HepG2 (cell line): ENCODE measurements around the gene PEBP1. TPM values are rescaled to one million over a fixed set of nuclear protein-coding genes. Genes with fewer than 3 reads are reported as not detected.

Source experiments
- BRD4 ChIP-seq: sonication (generic); formaldehyde crosslinking; IDR thresholded peaks from 2 replicates; pipeline ENCODE4 v1.4.0; 2020; ENCODE audit warnings: missing genetic modification reagents
- CEBPG ChIP-seq: IDR thresholded peaks from 2 replicates; pipeline ENCODE4 v1.6.1; 2016
- FOXM1 ChIP-seq: sonication (generic); formaldehyde crosslinking; IDR thresholded peaks from 2 replicates; pipeline ENCODE4 v1.5.0; 2020; ENCODE audit warnings: missing genetic modification reagents
- KDM2A ChIP-seq: sonication (generic); formaldehyde crosslinking; IDR thresholded peaks from 2 replicates; pipeline ENCODE4 v1.4.0; 2020; ENCODE audit warnings: low read depth, missing genetic modification reagents, borderline replicate concordance
- MXD3 ChIP-seq: IDR thresholded peaks from 2 replicates; pipeline ENCODE4 v1.6.1; 2016; ENCODE audit warnings: mild to moderate bottlenecking, missing biosample characterization, missing genetic modification reagents
- PAWR ChIP-seq: sonication (generic); formaldehyde crosslinking; IDR thresholded peaks from 2 replicates; pipeline ENCODE4 v1.4.0; 2020; ENCODE audit warnings: missing genetic modification reagents, mild to moderate bottlenecking, borderline replicate concordance
- PRDM15 ChIP-seq: sonication (generic); formaldehyde crosslinking; IDR thresholded peaks from 2 replicates; pipeline ENCODE4 v1.4.0; 2020; ENCODE audit warnings: missing genetic modification reagents
- SCMH1 ChIP-seq: sonication (generic); formaldehyde crosslinking; IDR thresholded peaks from 2 replicates; pipeline ENCODE4 v1.9.0; 2021; ENCODE audit warnings: missing genetic modification reagents, mild to moderate bottlenecking, borderline replicate concordance
- SMARCC2 ChIP-seq: fragments of 450-650 bp; IDR thresholded peaks from 2 replicates; pipeline ENCODE4 v1.6.1; 2017; ENCODE audit warnings: antibody characterized with exemption, mild to moderate bottlenecking
- TFDP2 ChIP-seq: sonication (generic); formaldehyde crosslinking; IDR thresholded peaks from 2 replicates; pipeline ENCODE4 v1.4.0; 2020; ENCODE audit warnings: missing genetic modification reagents
- YY1 ChIP-seq: IDR thresholded peaks from 2 replicates; pipeline ENCODE4 v1.6.1; 2011; ENCODE audit warnings: low read length, low read depth, moderate library complexity, mild to moderate bottlenecking; ENCODE audit not compliant: insufficient read depth, insufficient replicate concordance
- ZBTB38 ChIP-seq: sonication (generic); formaldehyde crosslinking; IDR thresholded peaks from 2 replicates; pipeline ENCODE4 v1.5.1; 2020; ENCODE audit warnings: mild to moderate bottlenecking, missing genetic modification reagents
- ZMYM3 ChIP-seq: sonication (generic); formaldehyde crosslinking; IDR thresholded peaks from 2 replicates; pipeline ENCODE4 v1.5.1; 2020; ENCODE audit warnings: mild to moderate bottlenecking, missing genetic modification reagents
- ZNF263 ChIP-seq: sonication (generic); formaldehyde crosslinking; IDR thresholded peaks from 2 replicates; pipeline ENCODE4 v1.4.0; 2020; ENCODE audit warnings: missing genetic modification reagents
- ZNF317 ChIP-seq: sonication (generic); formaldehyde crosslinking; IDR thresholded peaks from 2 replicates; pipeline ENCODE4 v1.5.0; 2020; ENCODE audit warnings: mild to moderate bottlenecking, missing genetic modification reagents
- ZNF558 ChIP-seq: sonication (generic); formaldehyde crosslinking; IDR thresholded peaks from 2 replicates; pipeline ENCODE4 v1.9.0; 2022; ENCODE audit warnings: mild to moderate bottlenecking, missing genetic modification reagents, borderline replicate concordance
- ZNF564 ChIP-seq: sonication (generic); formaldehyde crosslinking; IDR thresholded peaks from 2 replicates; pipeline ENCODE4 v1.8.1; 2023; ENCODE audit warnings: mild to moderate bottlenecking, missing genetic modification reagents
- ZNF576 ChIP-seq: sonication (generic); formaldehyde crosslinking; IDR thresholded peaks from 2 replicates; pipeline ENCODE4 v1.4.0; 2020; ENCODE audit warnings: mild to moderate bottlenecking, missing genetic modification reagents
- ZNF687 ChIP-seq: sonication (generic); formaldehyde crosslinking; IDR thresholded peaks from 2 replicates; pipeline ENCODE4 v1.5.1; 2020; ENCODE audit warnings: mild to moderate bottlenecking, missing genetic modification reagents, moderate library complexity
- ZNF788 ChIP-seq: sonication (generic); formaldehyde crosslinking; IDR thresholded peaks from 2 replicates; pipeline ENCODE4 v1.5.0; 2020; ENCODE audit warnings: mild to moderate bottlenecking, missing genetic modification reagents, borderline replicate concordance
- polyA plus RNA-seq, 8 experiments: library from polyadenylated mRNA; depleted of rRNA in 3 of 8; stranded (reverse) in 7 of 8; unstranded in 1 of 8; fragments of >200 nt; fragmentation: Illumina TruSeq in 4 of 8; extraction: Trizol in 4 of 8; gene quantifications; 2 replicates each; pipeline versions ENCODE4 v1.2.1 to v1.2.3, GENCODE V29; 2011 to 2016; ENCODE audit warnings: low read depth in 4 of 8, missing spikeins in 1 of 8, mixed read lengths in 1 of 8; ENCODE audit not compliant: insufficient read depth in 1 of 8
- total RNA-seq, 5 experiments: library from RNA; depleted of rRNA; stranded (reverse); fragments of >200 nt; fragmentation: Illumina TruSeq; extraction: Trizol; gene quantifications; 2 replicates each; pipeline ENCODE4 v1.2.3, GENCODE V29; 2016; ENCODE audit warnings: low read depth in 1 of 5

The PEBP1 gene
- total and polyA plus RNA-seq, 2 of the 13 experiments (the other 11 are each of a cell fraction or from before 2014, with no cell fraction given), result 538 to 1,505 TPM

- peak; percentile 40; the same call in 1 of the 2 replicates for TF ChIP-seq PRDM15 (CRISPR knock-in tag)
- TF ChIP-seq ZNF564 (CRISPR knock-in tag), result 0 out of 2 replicates have a peak, but pooled peaks have one; percentile 14
- TF ChIP-seq SCMH1 (CRISPR knock-in tag), result no peak
- no peak for TF ChIP-seq ZMYM3 (CRISPR knock-in tag)
- TF ChIP-seq ZNF317 (CRISPR knock-in tag), result no peak
- no peak for TF ChIP-seq FOXM1 (CRISPR knock-in tag)
- peak; percentile 58; the same call in 1 of the 2 replicates for TF ChIP-seq MXD3
- TF ChIP-seq CEBPG, result no peak
- peak; percentile 85 for TF ChIP-seq ZNF687 (CRISPR knock-in tag)
- peak; percentile 14; the same call in 1 of the 2 replicates for TF ChIP-seq ZNF263
- no peak for TF ChIP-seq ZNF788 (CRISPR knock-in tag)
- TF ChIP-seq BRD4 (CRISPR knock-in tag), result peak; percentile 53; the same call in 1 of the 2 replicates
- TF ChIP-seq ZBTB38 (CRISPR knock-in tag), result 0 out of 2 replicates have a peak, but pooled peaks have one; percentile 46
- no peak for TF ChIP-seq SMARCC2
- TF ChIP-seq KDM2A (CRISPR knock-in tag), result peak; percentile 72
- TF ChIP-seq YY1, result peak; percentile 30
- no peak for TF ChIP-seq PAWR (CRISPR knock-in tag)
- peak; percentile 59; the same call in 1 of the 2 replicates for TF ChIP-seq ZNF558 (CRISPR knock-in tag)
- peak; percentile 88 for TF ChIP-seq TFDP2 (CRISPR knock-in tag)
- no peak for TF ChIP-seq ZNF576 (CRISPR knock-in tag)
Measured at GRCh38 chr12:118103601-118104382, 32.1 kb upstream of the PEBP1 start, which contains the start of gene VSIG10 (continued).
